Fibroblast of peridontal ligament (primary cell): ENCODE data around the gene SLC9A8.
"Not testable (repeated sequence)": the region's sequence is repeated elsewhere in the genome, so short reads cannot be mapped to it uniquely, and the experiment has no call there.

Experiments
- DNase-seq: peaks from one replicate; pipeline ENCODE4 v3.0.0-alpha.2; 2010; ENCODE audit errors: extremely low read depth

Gene SLC9A8

GRCh38 chr20:49851231-49851705 is 38.6 kb downstream of the SLC9A8 start:
- no peak for DNase-seq

DNA sequence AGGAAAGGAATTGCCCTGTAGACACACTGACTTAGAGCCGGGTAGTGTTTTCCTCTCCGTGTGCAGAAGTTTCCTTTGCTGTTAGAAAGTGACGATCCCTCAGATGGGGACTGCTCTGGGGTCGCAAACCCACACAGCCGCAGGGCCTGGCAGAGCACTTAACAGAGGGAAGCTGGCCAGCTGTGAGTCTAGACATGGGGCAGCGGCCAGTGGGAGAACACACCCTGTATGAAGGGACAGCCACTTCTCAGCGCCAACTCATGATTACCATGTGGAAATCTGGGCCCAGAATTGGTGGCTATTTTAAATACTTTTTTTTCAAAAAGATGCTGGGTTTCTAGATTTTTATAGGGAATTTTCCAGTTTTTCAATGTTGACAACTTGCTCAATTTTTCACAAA is 39.4 kb downstream of the SLC9A8 start:
- DNase-seq = peak; percentile 9

DNA sequence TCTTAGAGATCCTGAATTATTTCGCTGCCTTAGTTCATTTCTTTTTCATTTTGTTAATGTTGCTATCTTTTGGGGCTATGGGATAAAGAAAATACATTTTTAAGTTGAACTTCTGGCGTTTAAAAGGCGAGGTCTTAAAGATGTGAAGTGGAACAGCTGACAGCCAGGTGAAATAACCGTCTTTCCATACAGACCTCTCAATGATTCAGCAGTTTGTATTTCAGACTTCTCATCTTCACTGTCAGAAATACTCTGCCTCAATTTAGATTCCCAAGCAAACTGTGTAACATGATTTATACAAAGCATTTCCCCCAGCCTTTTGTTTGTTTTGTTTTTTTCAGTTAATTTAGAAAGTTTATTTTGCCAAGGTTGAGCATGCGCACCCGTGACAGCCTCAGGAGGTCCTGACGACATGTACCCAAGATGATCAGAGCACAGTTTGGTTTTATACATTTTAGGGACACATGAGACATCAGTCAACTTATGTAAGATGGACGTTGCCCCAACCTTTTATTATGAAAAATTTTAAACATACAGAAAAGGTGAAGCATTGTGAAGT is 40.0 kb downstream of the SLC9A8 start:
- peak; percentile 49 for DNase-seq

- peak; percentile 77 for DNase-seq
These were observed 41.0 kb downstream of the SLC9A8 start for GRCh38 chr20:49853640-49854039.

DNA sequence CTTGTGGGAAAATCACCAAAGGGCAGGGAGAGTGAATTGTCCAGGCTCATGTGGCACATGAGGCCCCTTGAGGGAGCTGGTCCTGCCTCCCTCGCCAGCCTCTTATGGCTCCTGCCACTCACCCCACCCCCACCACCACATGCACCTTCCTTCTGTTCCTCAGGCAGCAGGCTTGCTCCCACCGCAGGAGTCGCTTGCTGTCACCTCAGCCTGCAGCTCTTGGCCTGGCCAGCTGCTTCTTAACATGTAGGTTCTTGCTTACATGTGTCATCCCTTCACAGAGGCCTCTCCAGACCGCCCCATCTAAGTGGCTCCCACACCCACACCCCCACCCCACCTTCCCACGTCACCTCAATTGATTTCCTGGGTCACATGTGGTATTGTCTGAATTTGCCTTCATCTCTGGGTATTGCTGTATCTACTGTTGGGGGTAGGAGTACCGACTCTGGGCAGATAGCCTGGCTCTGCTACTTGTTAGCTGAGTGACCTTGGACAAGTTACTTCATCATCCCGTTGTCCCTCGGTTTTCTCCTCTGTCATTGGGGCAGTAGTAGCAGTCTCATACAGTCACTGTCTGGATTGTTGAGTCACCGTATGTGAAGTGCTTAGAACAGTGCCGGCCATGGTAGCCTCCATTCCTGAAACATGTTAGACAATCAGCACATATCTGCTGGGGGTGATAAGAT is 41.7 kb downstream of the SLC9A8 start:
- DNase-seq = no peak

- DNase-seq = no peak
These were observed 44.3 kb downstream of the SLC9A8 start for GRCh38 chr20:49856904-49857303.

DNA sequence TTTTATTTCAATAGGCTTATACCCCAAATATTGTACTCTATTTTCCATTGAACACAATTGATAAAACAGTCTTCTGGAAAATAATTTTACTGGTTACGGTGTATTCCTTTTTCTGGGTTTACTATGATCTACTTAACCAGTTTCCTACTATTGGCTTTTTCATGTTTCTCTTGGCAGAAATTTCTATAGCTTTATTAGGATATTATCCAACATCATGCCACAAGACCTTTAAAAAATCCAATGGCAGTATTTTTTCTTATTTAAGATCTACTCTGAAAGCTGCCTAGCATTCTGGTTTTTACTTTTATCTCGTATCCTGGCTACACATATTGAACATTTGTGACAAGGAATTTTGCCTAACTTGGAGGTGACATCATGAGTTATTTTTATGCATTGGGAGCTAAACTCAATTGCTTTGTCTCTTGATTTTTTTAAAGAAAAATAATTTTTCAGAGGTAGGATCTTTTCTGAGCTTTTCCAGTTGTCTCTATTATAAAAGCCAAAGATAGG is 45.5 kb downstream of the SLC9A8 start:
- no peak for DNase-seq

DNA sequence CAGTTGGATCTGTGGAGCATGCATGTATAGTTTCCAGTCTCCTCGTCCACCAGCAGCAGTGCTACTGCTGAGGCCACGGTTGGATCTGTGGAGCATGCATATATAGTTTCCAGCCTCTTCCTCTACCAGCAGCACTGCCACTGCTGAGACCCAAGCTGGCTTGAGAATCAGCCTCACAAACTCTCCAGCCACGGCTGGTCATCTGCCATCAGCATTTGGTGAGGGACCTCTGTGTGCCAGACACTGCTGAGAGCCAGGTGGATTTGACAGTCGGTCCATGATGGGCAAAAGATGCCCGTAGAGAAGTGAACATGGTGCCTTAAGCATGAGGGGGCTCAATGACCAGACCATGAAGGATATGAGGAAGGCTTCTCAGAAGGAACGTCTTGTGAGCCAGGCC is 46.4 kb downstream of the SLC9A8 start:
- no peak for DNase-seq

GRCh38 chr20:49859807-49860206 is 47.2 kb downstream of the SLC9A8 start:
- no peak for DNase-seq

GRCh38 chr20:49861232-49861631 is 48.6 kb downstream of the SLC9A8 start:
- DNase-seq = not testable (repeated sequence)

GRCh38 chr20:49862607-49863200 is 50.1 kb downstream of the SLC9A8 start:
- DNase-seq = no peak

DNA sequence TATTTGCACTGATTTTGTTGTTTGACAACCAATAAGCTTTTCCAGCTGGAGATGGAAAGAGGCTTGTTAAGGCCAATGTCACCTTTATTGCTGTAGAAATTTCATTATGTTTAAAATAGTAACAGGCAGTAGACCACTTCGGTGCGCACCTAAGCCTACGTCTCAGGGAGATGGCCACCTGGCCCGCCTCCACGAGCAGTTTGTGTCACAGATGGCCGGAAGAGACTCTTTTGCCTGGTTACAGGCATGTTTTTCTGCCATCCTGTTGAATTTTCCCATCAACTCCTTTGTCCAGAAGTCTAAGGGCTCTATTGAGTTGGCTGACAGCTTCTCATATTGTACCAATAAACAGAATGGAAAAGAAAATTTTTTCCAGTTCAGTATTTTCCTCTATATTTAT is 51.0 kb downstream of the SLC9A8 start:
- DNase-seq = no peak

DNA sequence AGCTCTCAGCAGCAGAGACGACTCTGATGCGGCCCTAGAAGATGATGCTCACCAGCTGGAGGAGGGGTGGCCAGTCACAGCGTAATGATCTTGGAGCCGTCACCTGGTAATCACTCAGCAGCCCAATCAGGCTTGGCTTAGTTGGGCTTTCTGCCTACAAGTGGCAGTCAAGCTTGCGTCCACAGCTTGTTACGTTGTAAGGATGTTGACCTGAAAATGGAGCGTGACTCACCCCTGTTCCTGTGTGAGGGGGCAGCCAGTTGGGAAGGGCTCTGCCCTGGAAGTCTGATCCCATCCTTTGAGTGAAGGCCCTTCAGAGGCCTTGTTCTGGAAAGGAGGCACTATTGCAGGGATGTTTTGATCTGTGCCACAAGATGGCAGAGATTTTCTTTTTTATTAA is 52.9 kb downstream of the SLC9A8 start:
- peak; percentile 95 for DNase-seq

GRCh38 chr20:49866051-49866450 is 53.4 kb downstream of the SLC9A8 start:
- peak; percentile 99 for DNase-seq

DNA sequence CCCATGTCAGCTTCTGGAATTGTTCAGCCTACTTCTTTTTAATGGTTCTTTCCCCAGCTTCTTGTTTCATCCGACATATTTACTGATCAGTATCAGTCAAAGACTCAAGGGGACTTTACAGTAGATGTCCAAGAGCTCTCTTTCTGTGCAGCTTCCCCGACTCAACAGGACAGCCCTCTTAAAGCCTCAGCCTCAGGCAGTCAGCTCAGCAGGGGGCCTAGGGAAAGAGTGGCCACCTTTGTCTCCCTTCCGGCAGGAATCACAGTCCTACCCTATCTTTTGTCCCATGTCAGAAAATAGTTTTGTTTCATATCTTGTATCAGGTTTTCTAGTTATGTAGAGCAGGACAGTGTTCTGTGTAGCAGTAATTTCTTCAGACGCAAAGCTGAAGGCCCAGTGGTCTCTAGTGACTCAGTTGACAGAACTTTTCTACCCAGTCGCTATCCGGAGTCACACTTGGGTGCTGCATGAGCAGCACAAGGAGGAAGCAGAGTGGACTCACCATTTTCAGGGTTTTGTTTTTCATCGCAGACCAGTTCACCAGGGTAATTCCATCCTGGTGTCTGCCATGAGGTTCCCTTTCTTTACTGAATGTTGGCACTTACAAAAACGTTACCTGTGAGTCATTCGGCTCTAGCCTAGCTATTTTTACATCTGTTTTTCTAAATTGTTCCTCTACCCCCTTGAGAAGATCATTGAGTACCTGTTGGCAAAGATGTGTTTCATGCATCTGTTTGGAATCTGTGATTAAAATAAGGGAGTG is 55.0 kb downstream of the SLC9A8 start:
- DNase-seq = no peak

DNA sequence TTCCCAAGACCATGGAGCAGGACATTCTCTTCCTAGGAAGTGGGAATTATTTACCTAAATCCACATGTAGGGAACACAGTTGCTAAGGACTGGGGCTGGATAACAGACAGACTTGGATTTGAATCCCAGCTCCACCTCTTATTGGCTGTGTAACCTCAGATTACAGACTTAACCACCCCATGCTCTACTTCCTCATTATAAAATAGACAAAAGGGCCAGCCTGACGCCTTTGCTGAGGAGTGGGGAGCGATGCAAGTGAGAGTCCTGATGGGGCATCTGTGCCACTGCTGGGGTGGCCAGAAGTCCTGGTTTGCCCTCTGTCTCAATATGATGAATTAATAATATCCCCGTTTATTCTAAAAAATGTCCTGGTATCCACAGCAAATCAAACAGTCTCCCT is 55.9 kb downstream of the SLC9A8 start:
- DNase-seq = no peak

GRCh38 chr20:49868964-49869363 is 56.3 kb downstream of the SLC9A8 start:
- no peak for DNase-seq

DNA sequence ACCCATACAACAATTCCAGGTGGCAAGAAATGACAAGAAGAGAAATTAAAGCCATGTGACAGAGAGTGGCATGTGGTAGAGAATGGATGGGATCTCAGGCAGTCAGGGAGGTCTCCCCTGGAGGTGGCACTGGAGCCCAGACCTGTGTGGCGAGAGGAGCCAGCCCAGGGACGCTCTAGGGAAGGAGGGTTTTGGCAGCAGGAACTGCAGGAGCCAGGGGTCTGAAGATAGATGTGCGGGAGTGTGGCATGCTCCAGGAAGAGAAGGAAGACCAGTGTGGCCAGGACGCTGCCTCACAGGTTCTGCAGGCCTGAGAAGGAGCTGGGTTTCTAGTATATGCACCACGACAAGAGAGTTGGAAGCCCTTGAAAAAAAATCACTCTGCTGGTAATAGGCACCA is 57.6 kb downstream of the SLC9A8 start:
- no peak for DNase-seq

GRCh38 chr20:49871391-49871948 is 58.8 kb downstream of the SLC9A8 start:
- no peak for DNase-seq

- no peak for DNase-seq
These were observed 59.4 kb downstream of the SLC9A8 start for GRCh38 chr20:49872056-49872455.

GRCh38 chr20:49874696-49875095 is 62.1 kb downstream of the SLC9A8 start:
- DNase-seq = no peak

- peak; percentile 69 for DNase-seq
These were observed 64.8 kb downstream of the SLC9A8 start for GRCh38 chr20:49877386-49877921.
